Measurements from ENCODE around the gene PIGU.
"Not testable (repeated sequence)": the region's sequence is repeated elsewhere in the genome, so short reads cannot be mapped to it uniquely, and the experiment has no call there.

The PIGU gene

DNA sequence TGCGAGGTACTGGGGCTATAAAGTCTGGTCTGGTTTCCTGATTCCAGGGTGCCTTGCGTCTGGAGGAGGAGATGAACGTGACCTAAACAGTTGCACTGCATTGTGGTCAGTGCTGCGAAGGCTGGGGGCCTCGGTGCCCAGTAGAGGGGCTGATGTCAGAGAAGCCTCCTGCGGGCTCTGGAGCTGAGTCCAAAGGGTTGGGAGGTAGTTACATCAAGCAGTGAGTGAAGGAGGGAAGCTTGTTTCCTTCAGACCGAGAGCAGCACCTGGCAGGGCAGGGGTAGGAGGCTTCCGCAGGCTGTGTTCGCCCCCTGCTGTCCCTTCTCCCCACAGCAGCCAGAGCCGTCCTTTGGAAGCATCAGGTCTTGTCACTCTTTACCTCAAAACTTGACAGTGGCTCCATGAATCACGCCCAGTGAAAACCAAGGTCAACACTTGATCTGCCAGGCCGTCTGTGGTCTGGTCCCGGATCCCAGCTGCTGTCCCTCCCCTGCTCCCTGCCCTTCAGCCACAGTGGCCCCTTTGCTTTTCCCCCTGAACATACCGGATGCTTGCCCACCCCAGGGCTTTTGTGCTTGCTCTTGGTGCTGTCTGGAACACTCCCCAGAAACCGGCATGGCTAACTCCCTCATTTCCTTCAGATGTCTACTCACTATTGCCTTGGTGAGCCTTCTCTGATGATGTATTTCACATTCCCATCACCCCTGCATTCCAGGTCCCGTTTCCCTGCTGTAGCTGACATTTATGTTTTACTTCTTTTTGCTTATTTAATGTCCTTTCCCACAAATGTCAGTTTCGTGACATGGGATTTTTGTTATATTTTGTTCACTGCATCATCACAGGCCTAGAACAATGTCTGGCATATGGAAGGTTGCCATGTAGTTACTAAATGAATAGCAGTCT lies 153.7 kb downstream of the PIGU start:
- DNase-seq (ENCODE audit: low read depth, low spot score) = no peak

DNA sequence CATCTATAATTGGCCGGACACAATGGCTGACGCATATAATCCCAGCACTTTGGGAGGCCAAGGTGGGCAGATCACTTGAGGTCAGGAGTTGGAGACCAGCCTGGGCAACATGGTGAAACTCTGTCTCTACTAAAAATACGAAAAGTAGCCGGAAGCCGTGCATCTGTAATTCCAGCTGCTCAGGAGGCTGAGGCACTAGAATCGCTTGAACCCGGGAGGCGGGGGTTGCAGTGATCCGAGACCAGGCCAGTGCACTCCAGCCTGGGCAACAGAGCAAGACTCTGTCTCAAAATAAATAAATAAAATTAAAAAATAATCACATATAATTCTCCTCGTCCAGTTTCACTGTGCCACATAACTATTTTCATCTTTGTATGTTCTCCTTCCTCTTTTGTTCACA lies 157.1 kb downstream of the PIGU start:
- not testable (repeated sequence) for DNase-seq (ENCODE audit: low read depth, low spot score); H3K27ac ChIP-seq

More for the DNA sequence above, 153.7 kb downstream of the PIGU start:
- H3K27ac ChIP-seq = no peak overlapping the region

GRCh38 chr20:34518863-34519262 lies 158.0 kb downstream of the PIGU start:
- not testable (repeated sequence) for H3K27ac ChIP-seq; DNase-seq (ENCODE audit: low read depth, low spot score)

DNA sequence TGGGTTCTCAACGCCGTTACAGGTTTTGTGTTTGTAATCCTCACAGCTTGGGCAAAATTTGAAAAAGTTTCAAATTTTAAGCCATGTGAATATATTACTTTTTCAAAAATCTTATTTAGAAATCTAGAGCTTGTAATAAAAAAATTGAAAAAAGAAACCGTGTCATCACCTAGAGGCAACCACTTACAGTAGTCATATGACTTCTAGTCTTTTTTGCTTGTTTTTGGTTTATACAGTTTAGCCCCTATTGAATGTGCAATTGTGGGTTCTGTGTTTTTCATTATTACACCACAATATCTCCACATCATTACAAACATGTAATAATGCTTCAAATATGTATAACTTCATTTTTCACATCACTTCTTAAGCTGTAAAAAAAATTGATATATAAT lies 159.8 kb downstream of the PIGU start:
- peak overlapping the region; percentile 90 for H3K27ac ChIP-seq
- no peak for DNase-seq (ENCODE audit: low read depth, low spot score)

DNA sequence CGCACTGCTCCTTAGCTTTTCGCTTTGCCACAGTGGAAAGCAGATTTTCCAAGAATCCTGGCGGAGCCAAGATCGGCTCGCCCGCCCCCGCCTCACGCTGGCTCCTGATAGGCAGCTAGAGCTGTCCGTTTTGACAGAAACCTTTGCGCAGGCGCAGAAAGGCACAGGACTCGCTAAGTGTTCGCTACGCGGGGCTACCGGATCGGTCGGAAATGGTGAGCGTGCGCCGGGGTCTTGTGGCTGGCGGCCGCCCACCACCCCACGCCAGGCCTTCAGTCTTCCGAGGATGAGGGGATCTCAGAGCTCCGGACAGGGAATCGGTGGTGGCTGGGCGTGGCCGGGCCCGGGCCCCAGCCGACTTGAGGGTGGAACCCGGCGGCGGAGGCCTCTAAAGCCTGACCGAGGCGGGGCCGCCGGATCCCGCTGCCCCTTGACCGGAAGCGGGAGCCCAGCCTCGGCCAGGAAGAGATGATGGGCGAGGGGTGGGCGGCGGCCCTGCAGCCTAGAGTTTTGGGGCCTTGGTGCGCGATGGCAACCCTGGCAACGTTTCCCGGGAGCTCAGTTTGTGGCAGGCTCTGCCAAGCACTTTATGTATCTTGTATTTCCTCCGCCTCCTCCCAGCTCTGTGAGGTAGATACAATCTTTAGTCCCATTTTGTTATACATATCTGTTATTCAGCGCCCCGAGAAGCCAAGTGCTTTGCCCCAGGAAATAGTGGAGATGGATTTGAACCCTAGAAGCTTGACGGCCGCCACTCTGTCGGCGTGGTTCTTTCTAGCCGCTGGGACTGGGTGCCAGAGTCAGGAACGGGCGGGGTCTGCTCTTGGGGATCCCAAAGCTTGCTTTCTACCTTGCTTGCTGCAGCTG lies 160.4 kb downstream of the PIGU start, which contains the start of gene DYNLRB1:
TSS of gene DYNLRB1 (plus strand) at position 176 of the 867 bp plus-strand sequence. CDS start at position 213, 37 bp downstream.
- peak within 1 kb of the TSS; percentile 90 for H3K27ac ChIP-seq
- peak; percentile 52 for DNase-seq (ENCODE audit: low read depth, low spot score)

DNA sequence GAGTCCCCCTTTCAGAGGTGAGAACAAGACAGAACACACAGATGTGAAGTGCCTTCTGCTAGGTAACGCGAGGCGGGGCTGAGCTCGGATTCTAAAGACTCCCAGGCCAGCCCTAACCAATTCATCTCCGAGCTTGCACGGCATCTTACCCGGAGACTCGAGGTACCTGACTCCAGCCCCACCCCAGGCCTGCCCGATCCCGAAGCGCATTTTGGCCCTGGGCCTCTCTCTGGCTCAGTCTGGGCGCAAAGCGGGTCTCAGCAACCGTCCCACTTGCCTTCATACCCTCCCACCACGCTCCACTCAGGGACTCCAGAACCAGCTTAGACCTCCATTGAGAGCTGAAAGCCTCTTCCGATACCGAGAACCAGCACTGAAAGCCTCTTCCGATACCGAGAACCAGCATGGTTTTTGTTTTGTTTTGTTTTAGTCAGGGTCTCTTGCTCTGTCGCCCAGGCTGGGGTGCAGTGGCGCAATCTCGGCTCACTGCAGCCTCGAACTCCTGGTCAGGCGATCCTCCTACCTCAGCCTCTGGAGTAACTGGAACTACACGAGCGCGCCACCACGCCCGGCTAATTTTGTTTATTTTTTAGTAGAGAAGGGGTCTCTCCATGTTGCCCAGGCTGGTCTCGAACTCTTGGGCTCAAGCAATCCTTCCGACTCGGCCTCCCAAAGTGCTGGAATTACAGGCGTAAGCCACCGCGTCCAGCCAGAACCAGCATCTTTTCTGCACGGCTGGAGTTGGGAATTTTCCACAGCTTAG lies 161.2 kb downstream of the PIGU start:
- peak overlapping the region; percentile 90 for H3K27ac ChIP-seq
- peak; percentile 36 for DNase-seq (ENCODE audit: low read depth, low spot score)

DNA sequence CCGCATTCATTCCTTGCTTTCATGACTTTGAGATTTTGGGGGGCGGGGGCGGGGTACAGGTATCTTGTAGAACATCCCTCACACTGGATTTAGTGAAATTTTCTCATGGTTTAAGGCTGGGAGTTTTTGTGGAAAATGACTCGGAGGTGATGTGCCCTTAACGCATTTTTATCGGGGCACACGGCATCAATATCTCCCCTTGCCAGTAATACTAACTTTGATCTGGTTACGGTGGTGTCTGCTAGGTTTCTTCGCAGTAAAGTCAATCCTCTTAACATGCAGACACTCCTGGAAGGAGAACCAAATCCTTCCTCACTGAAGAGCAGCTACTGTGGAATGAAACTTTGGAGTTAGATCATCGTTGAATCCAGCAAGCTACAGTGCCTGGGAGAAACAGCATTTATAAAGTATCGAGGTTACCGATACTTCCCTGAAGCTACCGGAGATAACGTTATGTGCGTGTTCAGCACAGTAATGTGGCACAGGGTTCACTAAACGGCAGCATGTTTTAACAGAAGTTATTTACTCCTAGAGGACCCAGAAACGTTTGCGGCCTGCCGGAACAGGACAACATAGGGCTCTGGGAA lies 161.9 kb downstream of the PIGU start:
- DNase-seq (ENCODE audit: low read depth, low spot score) = no peak
- peak overlapping the region; percentile 90 for H3K27ac ChIP-seq

- not testable (repeated sequence) for DNase-seq (ENCODE audit: low read depth, low spot score)
- H3K27ac ChIP-seq = peak overlapping the region; percentile 90
Observed at GRCh38 chr20:34514034-34514433, 162.9 kb downstream of the PIGU start.

DNA sequence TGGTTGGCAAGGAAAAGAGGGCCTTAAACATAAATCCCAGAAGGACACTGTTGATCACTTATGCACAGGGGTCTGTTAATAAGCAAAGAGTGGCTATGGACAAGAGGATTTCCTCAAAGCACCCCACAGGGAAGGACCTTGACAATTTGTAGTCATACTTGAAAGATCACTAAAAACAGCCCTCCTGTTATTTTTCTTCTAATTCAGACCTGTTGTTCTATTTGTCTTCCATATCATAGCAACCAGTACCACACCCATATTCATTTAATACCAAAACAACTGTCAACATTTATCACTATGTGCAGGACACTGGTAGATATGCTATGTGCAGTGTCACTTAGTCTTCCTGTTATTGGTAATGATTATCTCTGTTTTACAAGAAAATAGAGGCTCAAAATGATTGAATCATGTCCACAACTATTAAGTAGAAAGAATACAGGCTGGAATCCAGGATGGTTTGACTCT lies 163.9 kb downstream of the PIGU start:
- no peak overlapping the region for H3K27ac ChIP-seq
- no peak for DNase-seq (ENCODE audit: low read depth, low spot score)

- DNase-seq (ENCODE audit: low read depth, low spot score) = no peak
- H3K27ac ChIP-seq = no peak overlapping the region
Observed at GRCh38 chr20:34512266-34512954, 164.5 kb downstream of the PIGU start.

GRCh38 chr20:34511891-34512265 lies 165.0 kb downstream of the PIGU start:
- no peak for DNase-seq (ENCODE audit: low read depth, low spot score)
- no peak overlapping the region for H3K27ac ChIP-seq

- no peak overlapping the region for H3K27ac ChIP-seq
- no peak for DNase-seq (ENCODE audit: low read depth, low spot score)
Observed at GRCh38 chr20:34510575-34510974, 166.3 kb downstream of the PIGU start.
